ENCODE measurements around the gene ZC3H18. TPM values are rescaled to one million over a fixed set of nuclear protein-coding genes. Genes with fewer than 3 reads are reported as not detected.

ZC3H18 gene
- total RNA-seq, 1 experiment from 2014 or later = 11.8 TPM

- POLR2A ChIA-PET (ENCODE audit: unreplicated experiment) = no interaction called here
- no peaks in the 10 kb centered on the region for H3K9me3 ChIP-seq (ENCODE audit: low read length)
- CTCF ChIA-PET = no interaction called here
- no peaks in the 10 kb centered on the region for H3F3A ChIP-seq (ENCODE audit: low read length, unreplicated experiment)
- no peaks in the 10 kb centered on the region for H3K27me3 ChIP-seq (ENCODE audit: low read length)
- TSS peak; percentile 27 for BruUV-seq (replicated peaks)
- ATAC-seq = no peak
- peaks cover 13% of the 10 kb centered on the region for H3K79me2 ChIP-seq (ENCODE audit: low read length)
- H3K9me2 ChIP-seq (replicated peaks; ENCODE audit: low read length) = no peaks in the 10 kb centered on the region
- TF ChIP-seq EZH2phosphoT487 (IDR thresholded peaks at IDR 0.05; ENCODE audit: borderline replicate concordance, low read length) (no peak), EZH2 (IDR thresholded peaks at IDR 0.05; ENCODE audit: low read length, unreplicated experiment) (no peak), CTCF (conservative IDR thresholded peaks at IDR 0.05; ENCODE audit: low read depth, low read length) (no peak)
- H3K4me1 ChIP-seq (ENCODE audit: insufficient read depth, low read length) = 0 out of 2 replicates have a peak, but pooled peaks cover 6% of the 10 kb centered on the region
- peak overlapping the region; percentile 57; the same call in 1 of the 2 replicates for H3K4me3 ChIP-seq (ENCODE audit: low read length)
- intact Hi-C loops (cut with micrococcal nuclease) = no loop called here
- H4K20me1 ChIP-seq (ENCODE audit: low read length) = no peaks in the 10 kb centered on the region
- peak overlapping the region; percentile 71 for H3K4me2 ChIP-seq (ENCODE audit: low read length)
- H2AFZ ChIP-seq (ENCODE audit: low read length) = no peak overlapping the region
- peak overlapping the region; percentile 58; the same call in 1 of the 2 replicates for H3K9ac ChIP-seq (ENCODE audit: low read length)
- H3K36me3 ChIP-seq (ENCODE audit: low read depth, low read length) = no peaks in the 10 kb centered on the region
- H3K27ac ChIP-seq (ENCODE audit: low read length) = no peak overlapping the region
- DNase-seq = no peak
Observed at GRCh38 chr16:88532434-88533241, 37.6 kb upstream of the ZC3H18 start.

GRCh38 chr16:88533381-88533917 is 36.8 kb upstream of the ZC3H18 start:
- DNase-seq = peak; percentile 32
- ChIA-PET CTCF (interaction anchor here (0.6 kb wide), 1 partner anchor 27 kb away, joined by 3 read pairs; no protein-coding TSS in a partner anchor), POLR2A (ENCODE audit: unreplicated experiment) (interaction anchor here (0.5 kb wide), 1 partner anchor 449 kb away, joined by 3 read pairs; no protein-coding TSS in a partner anchor)
- peaks cover 13% of the 10 kb centered on the region for H3K79me2 ChIP-seq (ENCODE audit: low read length)
- H2AFZ ChIP-seq (ENCODE audit: low read length) = no peak overlapping the region
- H3K4me2 ChIP-seq (ENCODE audit: low read length) = peak overlapping the region; percentile 71
- peak overlapping the region; percentile 58; the same call in 1 of the 2 replicates for H3K9ac ChIP-seq (ENCODE audit: low read length)
- no peaks in the 10 kb centered on the region for H3K9me3 ChIP-seq (ENCODE audit: low read length)
- H3K4me3 ChIP-seq (ENCODE audit: low read length) = peak overlapping the region; percentile 57; the same call in 1 of the 2 replicates
- intact Hi-C loops (cut with micrococcal nuclease) = no loop called here
- H3F3A ChIP-seq (ENCODE audit: low read length, unreplicated experiment) = no peaks in the 10 kb centered on the region
- no TSS peak for BruUV-seq (replicated peaks)
- H3K36me3 ChIP-seq (ENCODE audit: low read depth, low read length) = no peaks in the 10 kb centered on the region
- H3K27ac ChIP-seq (ENCODE audit: low read length) = no peak overlapping the region
- H3K4me1 ChIP-seq (ENCODE audit: insufficient read depth, low read length) = 0 out of 2 replicates have a peak, but pooled peaks cover 6% of the 10 kb centered on the region
- ATAC-seq = peak; percentile 46
- H3K27me3 ChIP-seq (ENCODE audit: low read length) = no peaks in the 10 kb centered on the region
- TF ChIP-seq EZH2phosphoT487 (IDR thresholded peaks at IDR 0.05; ENCODE audit: borderline replicate concordance, low read length) = no peak
- TF ChIP-seq CTCF (conservative IDR thresholded peaks at IDR 0.05; ENCODE audit: low read depth, low read length) = no peak
- TF ChIP-seq EZH2 (IDR thresholded peaks at IDR 0.05; ENCODE audit: low read length, unreplicated experiment) = no peak
- no peaks in the 10 kb centered on the region for H3K9me2 ChIP-seq (replicated peaks; ENCODE audit: low read length)
- H4K20me1 ChIP-seq (ENCODE audit: low read length) = no peaks in the 10 kb centered on the region
